Measurements from ENCODE around the gene FBXW12. TPM values are rescaled to one million over a fixed set of nuclear protein-coding genes. Genes with fewer than 3 reads are reported as not detected.

FBXW12 gene
- total RNA-seq, 1 experiment from 2014 or later: 2.0 TPM

GRCh38 chr3:48353987-48354386, 18.0 kb upstream of the FBXW12 start:
- ChIA-PET CTCF (no interaction called here), POLR2A (no interaction called here)
- DNase-seq (ENCODE audit: low spot score) (no peak), ATAC-seq (no peak)
- no peak for TF ChIP-seq ZBTB43 (CRISPR knock-in tag; IDR thresholded peaks at IDR 0.05)
- TF ChIP-seq USF1 (CRISPR knock-in tag; IDR thresholded peaks at IDR 0.05): no peak
- no peak for TF ChIP-seq RORB (CRISPR knock-in tag; IDR thresholded peaks at IDR 0.05)
- TF ChIP-seq TEAD1 (CRISPR knock-in tag; IDR thresholded peaks at IDR 0.05): no peak
- TF ChIP-seq TP53 (CRISPR knock-in tag; IDR thresholded peaks at IDR 0.05): no peak
- TF ChIP-seq ATF6 (CRISPR knock-in tag; IDR thresholded peaks at IDR 0.05): no peak
- TF ChIP-seq ARID4B (CRISPR knock-in tag; IDR thresholded peaks at IDR 0.05; ENCODE audit: borderline replicate concordance): no peak
- TF ChIP-seq MYBL2 (CRISPR knock-in tag; IDR thresholded peaks at IDR 0.05): no peak
- no peak for TF ChIP-seq ZNF425 (CRISPR knock-in tag; conservative IDR thresholded peaks at IDR 0.05)
- no peak for TF ChIP-seq ZNF232 (CRISPR knock-in tag; IDR thresholded peaks at IDR 0.05)
- no peak for TF ChIP-seq NFATC4 (CRISPR knock-in tag; IDR thresholded peaks at IDR 0.05)
- TF ChIP-seq CTCF (IDR thresholded peaks at IDR 0.05): no peak
- no peak for TF ChIP-seq MLX (CRISPR knock-in tag; IDR thresholded peaks at IDR 0.05)
- no peak for TF ChIP-seq FOXP4 (CRISPR knock-in tag; IDR thresholded peaks at IDR 0.05)
- no peak for TF ChIP-seq ZNF219 (CRISPR knock-in tag; IDR thresholded peaks at IDR 0.05; ENCODE audit: borderline replicate concordance)
- H3K27ac Mint-ChIP-seq: no peak overlapping the region
- peaks cover 58% of the 10 kb centered on the region for H3K27me3 Mint-ChIP-seq (ENCODE audit: low read depth)
- no peaks in the 10 kb centered on the region for H3K36me3 Mint-ChIP-seq
- H3K4me3 Mint-ChIP-seq: no peak overlapping the region
- H3K9me3 Mint-ChIP-seq: peaks cover 15% of the 10 kb centered on the region
- H3K4me1 Mint-ChIP-seq: no peaks in the 10 kb centered on the region
